SH-SY5Y (cell line): ENCODE data around the gene NUP214.

ENCODE experiments used
- GATA2 ChIP-seq: IDR thresholded peaks from 2 replicates; pipeline ENCODE4 v1.6.1; 2011; ENCODE audit warnings: mild to moderate bottlenecking, low read depth, low read length
- GATA3 ChIP-seq: IDR thresholded peaks from 2 replicates; pipeline ENCODE4 v1.6.1; 2011; ENCODE audit warnings: low read depth, mild to moderate bottlenecking, low read length, moderate library complexity

GRCh38 chr9:131239161-131239975 is 114.0 kb downstream of the NUP214 start:
- TF ChIP-seq GATA2 (no peak), GATA3 (no peak)
